NOMO-1 (cell line): ENCODE data around the gene SSC5D.
A peak's percentile ranks its signal among the peaks of the same experiment; 100 is the strongest.

ENCODE experiments used
- DNase-seq, 2 experiments: peaks; one replicate each; lab custom pipeline; 2025; ENCODE audit not compliant: unreplicated experiment in 2 of 2; lab: John Stamatoyannopoulos, UW

The SSC5D gene

DNA sequence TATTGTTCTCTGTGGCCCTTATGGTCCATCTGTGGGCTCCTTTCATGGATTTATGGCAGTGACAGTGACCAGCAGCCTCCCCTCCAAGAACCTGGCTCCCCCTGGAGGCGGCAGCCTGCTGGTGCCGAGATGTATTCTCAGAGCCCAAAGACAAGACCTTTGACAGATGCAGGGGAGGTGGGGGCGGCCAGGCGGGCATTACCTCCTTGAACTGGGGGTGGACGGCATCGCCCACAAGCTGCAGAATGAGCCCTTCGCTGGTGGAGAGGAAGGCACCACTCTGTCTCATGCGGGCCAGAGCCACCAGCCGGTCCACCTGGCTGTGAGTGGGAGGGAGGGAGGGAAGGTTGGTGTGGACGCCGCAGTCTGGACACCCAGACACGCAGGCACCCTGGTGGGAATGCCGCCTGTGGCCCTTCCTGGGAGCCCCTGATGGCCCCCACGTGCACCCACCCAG, 33.4 kb upstream of the SSC5D start:
- peak; percentile 16 to 39 for DNase-seq

DNA sequence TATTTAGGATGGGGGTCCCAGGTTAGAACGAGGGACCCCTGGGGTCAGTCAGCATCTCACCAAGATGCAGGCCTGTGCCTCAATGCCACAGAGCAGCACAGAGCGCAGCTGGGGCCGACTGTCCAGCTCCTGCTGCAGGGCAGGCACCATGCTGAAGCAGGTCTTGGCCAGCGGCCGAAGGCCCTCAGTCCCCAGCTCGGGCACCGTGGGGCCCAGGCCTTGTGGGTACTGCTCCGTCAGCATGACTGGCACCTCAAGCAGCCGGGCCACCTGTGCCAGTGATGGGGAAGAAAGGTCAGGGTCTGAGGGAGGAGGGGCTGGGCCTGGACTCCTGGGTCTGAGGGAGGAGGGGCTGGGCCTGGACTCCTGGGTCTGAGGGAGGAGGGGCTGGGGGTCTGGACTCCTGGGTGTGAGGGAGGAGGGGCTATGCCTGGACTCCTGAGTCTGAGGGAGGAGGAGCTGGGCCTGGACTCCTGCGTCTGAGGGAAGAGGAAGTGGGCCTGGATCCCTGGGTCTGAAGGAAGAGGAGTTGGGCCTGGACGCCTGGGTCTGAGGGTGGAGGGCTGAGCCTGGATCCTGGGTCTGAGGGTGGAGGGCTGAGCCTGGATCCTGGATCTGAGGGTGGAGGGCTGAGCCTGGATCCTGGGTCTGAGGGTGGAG, 32.5 kb upstream of the SSC5D start:
- no peak for DNase-seq

DNA sequence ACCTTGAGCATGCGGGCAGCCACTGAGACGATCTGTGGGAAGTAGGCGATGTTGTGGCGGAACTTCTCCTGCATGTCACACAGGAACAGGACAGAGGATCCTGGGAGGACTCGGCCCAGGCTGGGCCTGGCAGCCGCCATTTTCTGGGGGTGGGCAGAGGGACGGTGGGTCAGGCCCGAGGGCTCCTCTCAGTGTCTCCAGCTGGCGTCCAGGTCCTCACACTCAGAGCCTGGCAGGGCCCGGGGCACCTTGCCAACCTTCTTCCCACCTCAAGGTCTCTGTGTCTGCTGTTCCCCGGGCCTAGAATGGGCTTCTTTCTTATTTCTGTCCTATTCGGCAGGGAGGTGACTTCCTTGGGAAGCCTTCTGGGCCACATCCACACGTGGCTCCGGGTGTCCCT, 31.9 kb upstream of the SSC5D start:
- DNase-seq = no peak

GRCh38 chr19:55457683-55458457, 30.4 kb upstream of the SSC5D start:
- no peak for DNase-seq

GRCh38 chr19:55459551-55459949, 28.7 kb upstream of the SSC5D start:
- DNase-seq = no peak

DNA sequence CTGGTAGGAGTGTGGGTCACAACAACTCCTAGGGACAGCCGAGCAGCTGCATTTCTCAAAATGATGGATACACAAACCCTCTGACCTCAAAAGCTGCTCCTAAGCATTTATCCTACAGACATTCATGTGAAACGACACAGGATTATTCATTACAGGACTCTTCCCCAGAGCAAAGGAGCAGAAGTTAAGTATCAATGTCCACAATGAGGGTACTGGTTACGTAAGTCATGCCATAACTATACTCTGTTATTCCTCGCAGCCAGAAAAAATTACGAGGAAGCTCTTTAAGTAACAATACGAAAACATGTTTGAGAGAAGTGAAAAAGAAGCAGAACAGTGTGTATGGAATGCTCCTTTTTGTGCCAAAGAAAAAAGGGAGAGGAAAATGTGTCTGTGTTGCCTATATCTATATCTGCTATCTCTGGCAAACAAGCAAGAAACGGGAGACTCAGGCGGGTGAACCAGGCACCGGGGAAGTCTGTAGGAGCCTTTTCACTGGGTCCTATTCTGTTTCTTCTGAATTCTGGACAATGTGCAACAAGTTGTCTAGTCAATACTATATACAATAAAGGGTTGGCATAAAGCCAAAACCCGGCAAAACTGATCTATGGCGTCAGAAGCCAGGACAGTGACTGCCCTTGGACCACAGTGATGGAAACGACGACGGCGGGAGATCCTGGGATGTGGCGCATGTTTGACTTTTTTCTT, 28.1 kb upstream of the SSC5D start:
- peak in 1 of 2 experiments; percentile 45 for DNase-seq

DNA sequence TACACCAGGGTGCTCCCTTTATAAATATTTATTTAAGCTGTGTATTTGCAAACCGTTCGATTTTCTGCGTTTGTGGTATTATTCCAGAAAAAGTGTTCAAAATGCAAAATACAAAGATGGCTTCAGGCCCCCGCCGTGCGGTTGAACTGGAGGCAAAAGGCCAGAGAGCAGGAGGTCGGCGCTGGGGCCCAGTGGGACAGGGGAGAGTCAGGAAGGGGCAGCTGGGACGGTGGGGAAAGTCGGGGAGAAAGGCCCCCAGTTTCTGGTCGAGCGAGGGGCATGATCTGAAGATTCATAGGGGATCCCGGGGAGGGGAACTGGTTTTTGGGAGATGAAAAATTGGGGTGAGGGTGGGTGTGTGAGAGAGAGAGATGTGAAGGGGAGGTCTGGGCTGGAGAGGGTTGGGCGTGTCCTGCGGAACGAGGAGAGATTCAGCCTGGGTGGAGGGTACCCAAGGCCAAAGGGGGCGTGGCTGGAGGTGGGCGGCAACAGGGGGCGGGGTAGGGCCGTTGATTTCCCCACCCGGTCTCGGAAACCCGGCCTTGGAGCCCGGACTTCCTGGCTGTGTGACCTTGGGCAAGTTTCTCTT, 27.5 kb upstream of the SSC5D start:
- peak; percentile 61 to 86 for DNase-seq

DNA sequence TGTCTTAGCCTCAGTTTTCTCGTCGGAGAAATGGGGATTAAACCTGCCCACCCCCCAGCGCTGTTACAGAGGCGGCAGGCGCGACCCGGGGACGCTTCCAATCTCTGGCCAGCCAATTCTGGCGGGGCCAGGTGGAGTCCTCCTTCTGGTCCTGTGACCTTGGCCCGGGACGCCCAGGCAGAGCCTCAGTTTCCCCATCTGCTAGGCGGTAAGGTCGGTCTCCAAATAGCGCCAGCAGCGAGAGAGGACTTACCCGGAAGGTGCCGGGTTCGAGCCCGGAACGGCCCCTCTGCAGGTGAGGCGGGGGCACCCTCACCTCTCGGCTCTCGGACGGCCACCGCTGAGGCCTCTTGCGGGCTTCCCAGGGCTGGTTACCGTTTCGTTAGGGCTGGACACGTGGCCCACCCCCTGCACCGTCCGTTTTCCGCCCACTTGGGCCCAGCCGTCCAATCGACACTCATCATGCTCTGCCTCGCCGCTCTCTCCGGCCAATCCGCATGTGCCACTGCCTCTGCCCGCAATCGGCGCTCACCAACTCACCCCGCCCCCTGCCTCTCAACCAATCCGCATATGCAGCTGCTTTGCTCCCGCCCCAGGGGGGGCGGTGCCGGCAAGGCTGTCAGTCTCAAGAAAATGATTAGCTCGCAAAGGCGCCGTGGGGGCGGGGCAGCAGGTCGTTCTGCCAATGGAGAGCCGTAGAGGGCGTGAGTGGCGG, 26.8 kb upstream of the SSC5D start, which contains the start of gene ISOC2:
ISOC2 (minus strand) TSS at position 384 of the 715 bp plus-strand sequence. CDS start 5,156 bp downstream, outside the sequence.
- DNase-seq = peak; percentile 100

DNA sequence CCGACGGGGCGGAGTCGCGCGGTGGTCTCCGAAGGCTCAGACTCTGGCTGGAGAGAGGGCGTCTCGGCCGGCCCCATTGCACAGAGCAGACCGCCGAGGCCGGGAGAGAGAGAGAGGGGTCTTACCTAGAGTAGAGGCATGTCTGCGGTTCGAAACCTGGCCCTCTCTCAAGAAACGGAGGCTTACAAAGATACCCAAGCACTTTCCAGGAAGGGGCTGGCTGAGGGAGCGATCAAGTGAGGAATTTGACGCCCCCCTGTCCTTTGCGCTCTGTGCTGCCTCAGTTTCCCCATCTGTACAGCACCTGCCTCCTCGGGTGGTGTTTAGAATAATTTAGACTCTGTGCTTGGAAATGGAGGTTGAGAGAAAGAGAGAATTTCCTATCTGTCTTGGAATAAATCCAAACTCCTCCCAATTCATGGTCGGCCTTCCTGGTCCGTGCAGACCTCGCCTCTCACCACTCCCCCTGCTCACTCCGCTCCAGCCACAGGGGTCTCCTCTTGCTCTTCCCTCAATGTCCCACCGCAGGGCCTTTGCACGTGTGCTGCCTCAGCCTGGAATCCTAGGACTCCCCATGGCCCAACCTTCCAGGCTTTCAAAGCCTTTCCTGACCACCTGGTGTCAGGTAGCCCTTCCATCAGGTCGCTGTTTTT, 26.1 kb upstream of the SSC5D start:
- DNase-seq = peak in 1 of 2 experiments; percentile 16

DNA sequence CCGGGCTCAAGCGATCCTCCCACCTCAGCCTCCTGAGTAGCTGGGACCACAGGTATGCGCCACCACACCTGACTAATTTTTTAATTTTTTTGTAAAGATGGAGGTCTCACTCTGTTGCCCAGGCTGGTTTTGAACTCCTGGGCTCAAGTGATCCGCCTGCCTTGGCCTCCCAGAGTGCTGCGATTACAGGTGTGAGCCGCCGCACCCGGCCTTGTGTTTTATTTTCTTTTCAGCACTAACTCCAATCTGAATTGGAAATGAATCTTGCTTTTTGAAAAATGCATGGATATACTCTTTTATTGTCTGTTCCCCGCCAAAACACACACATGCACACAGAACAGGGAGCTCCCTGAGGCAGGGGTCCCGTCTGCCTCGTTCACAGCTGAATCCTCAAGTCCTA, 25.5 kb upstream of the SSC5D start:
- no peak for DNase-seq

GRCh38 chr19:55463583-55464031, 24.6 kb upstream of the SSC5D start:
- no peak for DNase-seq

DNA sequence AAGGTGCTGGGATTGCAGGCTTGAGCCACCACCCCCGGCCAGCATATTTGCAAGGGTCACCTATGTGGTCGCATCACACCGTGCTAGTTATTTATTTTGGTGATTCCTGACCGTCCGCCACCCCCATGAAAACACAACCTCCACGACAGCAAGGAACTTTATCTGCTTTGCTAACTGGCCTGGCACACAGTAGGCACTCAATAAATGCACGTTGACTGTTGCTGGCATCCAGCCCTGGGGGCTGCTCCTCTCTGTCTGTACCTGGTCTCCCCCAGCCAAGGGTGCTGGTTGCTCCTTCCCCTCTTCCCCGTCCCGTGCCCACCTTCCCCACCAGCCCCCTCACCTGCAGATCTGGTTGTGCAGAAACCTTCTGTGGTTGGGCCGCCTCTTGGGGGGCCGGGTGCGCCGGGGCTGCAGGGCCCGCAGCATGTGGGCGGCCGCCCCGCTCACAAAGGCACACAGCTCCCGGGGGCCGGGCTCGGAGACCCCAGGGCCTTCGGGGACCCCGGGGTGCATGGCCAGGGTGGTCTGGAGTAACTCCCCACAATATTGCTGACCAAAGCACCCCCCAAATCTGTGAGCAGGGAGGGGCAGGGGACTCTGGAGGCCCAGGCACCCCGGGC, 24.1 kb upstream of the SSC5D start:
- no peak for DNase-seq

- DNase-seq = no peak
Observed at GRCh38 chr19:55464662-55465054, 23.6 kb upstream of the SSC5D start, which contains the start of gene C19orf85. TSS of gene C19orf85 (minus strand) at chr19:55464751. CDS start at chr19:55464554, 197 bp downstream.

DNA sequence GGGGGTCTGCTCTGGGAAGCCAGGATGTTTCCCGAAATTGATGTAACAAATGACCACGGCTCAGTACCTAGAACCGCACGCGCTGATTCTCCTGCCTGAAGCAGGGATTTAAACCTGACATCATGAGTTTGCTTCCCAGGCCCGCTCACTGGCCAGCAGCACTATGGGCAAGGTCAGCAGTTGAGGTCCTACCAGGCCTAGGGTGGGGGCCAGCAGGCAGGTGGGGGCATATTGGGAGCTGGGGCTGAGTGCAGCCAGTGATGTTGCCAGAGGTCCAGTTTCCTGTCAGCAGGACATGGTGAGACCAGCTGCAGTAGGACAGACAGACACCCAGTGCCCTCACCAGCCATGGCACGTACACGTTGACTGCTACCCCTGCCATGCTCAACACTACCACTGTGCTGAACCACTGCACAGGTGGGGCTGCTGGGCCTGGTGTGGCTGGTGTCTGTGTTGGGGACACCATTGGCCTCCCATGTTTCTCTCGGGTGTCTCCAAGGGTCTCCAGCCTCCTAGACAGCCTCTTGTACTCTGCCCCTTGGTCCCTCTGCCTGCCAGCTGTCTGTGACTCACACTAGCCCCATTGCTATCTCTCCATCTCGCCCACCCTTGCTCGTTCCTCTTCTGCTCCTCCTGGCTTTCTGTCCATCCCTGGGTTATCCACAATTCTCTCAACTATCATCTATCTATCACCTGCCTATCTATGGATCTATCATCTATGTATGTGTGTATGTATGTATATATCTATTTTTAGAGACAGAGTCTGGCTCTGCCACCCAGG, 22.6 kb upstream of the SSC5D start:
- no peak for DNase-seq

DNA sequence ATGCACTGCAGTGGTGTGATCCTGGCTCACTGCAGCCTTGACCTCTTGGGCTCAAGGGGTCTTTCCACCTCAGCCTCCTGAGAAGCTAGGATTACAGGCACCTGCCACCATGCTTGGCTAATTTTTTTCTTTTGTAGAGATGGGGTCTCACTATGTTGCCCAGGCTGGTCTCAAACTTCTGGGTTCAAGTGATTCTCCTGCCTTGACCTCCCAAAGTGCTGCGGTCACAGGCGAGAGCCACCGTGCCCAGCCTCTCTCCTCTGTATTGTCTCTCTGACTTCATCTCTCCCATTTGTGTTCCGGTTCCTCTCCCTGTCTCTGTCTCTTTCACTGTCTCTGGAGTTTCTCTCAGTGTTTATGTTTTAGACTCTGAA, 22.0 kb upstream of the SSC5D start:
- no peak for DNase-seq

DNA sequence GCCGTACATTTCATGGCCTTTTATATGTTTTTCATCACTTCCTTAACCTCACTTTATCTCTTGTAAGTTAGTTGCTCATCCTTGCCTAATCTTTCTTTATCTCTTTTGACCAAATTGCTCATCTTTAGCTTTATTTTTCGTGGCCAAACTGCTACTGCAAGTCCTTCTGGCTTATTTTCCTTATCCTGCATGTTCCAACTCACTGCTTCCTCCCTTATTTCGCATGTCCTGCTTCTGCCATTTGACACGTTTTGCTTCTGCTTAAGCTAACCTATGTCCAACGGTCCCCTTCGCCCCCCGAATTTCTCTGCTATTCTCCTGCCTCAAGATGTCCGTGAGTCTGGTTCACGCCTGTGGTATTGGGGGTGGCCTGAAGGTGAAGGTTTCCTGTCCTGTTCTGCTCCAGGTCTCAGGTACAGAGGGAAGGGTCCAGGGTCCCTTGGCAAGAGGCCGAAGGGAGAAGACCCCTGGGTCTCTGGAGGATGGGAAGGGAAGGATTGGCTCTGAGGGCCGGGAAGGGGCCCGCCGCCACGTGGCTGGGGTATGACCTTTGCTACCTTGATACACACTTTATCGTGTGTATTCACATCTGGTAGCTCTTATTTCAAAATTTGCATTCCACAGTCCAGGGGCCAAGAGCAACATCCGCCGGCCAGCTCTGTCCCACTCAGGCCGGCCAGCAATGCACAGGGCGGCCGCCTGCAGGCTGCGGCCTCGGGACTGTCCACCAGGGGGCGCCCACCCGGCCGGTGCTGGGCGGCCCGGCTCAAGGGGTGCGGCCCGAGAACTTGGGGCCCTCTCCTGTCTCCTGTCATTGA, 20.8 kb upstream of the SSC5D start:
- DNase-seq = peak; percentile 26 to 28

DNA sequence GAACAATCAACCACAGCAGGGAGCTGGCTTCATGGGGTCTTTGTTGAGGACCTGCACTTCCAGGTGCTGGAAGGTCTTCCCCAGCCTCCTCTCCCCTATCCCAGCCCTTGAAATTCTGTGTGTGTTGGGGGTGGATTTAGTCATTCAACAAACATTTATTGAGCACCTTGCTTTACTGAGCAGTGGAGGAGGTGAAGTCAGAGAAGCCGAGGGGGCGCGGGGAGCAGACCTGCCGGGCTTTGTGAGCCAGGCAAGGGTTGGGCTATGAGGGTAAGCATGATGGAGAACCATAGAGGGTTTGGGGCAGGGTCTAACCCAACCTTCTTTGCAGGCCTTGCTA, 20.2 kb upstream of the SSC5D start:
- DNase-seq = no peak

DNA sequence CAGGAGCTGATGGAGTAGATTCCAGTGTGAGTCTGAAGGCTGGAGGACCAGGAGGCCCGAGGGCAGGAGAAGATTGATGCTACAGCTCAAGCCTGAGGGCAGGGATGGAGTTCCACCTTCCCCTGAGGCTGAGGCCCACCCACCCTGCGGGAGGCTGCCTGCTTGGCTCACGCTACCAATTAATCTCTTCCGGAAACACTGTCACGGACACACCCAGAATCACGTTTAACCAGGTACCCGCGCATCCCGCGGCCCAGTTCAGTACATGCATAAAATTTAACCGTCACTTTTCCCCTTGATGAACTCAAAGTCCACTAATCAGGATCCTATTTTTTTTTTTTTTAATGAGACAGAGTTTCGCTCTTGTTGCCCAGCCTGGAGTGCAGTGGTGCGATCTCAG, 17.0 kb upstream of the SSC5D start:
- DNase-seq = no peak
